ENCODE data around the gene EXOC1L.

EXOC1L gene

DNA sequence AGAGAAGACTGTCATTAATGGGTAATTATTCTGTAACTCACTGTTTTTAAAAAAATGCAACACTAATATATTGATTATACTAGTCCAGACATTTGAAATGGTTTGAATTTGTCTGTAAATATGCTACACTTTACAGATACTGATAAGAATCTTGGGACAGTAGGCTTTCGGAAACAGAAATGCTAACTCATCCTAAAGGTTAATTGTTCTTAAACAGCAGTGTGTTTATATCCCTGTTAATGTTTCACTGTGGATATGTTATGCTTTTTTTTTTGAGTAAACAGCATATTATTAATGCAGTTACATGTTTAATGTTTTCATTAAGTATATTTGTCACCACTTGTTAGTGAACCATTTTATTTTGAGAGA lies 65.2 kb downstream of the EXOC1L start:
- no peak for FAIRE-seq
